Choroid plexus epithelial cell (primary cell): ENCODE results near the gene HSPA4L.

Experiments
- DNase-seq: peaks from one replicate; pipeline ENCODE4 v3.0.0-alpha.2; 2010; ENCODE audit warnings: low read depth
- H3K4me3 ChIP-seq: 2 replicates; pipeline ENCODE4 v1.5.1; 2011; ENCODE audit warnings: low read depth, mild to moderate bottlenecking, control low read depth, low read length, moderate library complexity
- TF ChIP-seq, protein P1 (sequence below): conservative IDR thresholded peaks from 2 replicates; pipeline ENCODE4 v1.5.1; 2011; ENCODE audit warnings: low read depth, mild to moderate bottlenecking, control low read depth, inconsistent platforms, low read length, moderate library complexity

HSPA4L gene

GRCh38 chr4:127783026-127783769 lies 1.1 kb downstream of the HSPA4L start:
- peak overlapping the region; percentile 77 for H3K4me3 ChIP-seq
- peak; percentile 62 for DNase-seq
- TF ChIP-seq, protein P1, sequence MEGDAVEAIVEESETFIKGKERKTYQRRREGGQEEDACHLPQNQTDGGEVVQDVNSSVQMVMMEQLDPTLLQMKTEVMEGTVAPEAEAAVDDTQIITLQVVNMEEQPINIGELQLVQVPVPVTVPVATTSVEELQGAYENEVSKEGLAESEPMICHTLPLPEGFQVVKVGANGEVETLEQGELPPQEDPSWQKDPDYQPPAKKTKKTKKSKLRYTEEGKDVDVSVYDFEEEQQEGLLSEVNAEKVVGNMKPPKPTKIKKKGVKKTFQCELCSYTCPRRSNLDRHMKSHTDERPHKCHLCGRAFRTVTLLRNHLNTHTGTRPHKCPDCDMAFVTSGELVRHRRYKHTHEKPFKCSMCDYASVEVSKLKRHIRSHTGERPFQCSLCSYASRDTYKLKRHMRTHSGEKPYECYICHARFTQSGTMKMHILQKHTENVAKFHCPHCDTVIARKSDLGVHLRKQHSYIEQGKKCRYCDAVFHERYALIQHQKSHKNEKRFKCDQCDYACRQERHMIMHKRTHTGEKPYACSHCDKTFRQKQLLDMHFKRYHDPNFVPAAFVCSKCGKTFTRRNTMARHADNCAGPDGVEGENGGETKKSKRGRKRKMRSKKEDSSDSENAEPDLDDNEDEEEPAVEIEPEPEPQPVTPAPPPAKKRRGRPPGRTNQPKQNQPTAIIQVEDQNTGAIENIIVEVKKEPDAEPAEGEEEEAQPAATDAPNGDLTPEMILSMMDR, result no peak

DNA sequence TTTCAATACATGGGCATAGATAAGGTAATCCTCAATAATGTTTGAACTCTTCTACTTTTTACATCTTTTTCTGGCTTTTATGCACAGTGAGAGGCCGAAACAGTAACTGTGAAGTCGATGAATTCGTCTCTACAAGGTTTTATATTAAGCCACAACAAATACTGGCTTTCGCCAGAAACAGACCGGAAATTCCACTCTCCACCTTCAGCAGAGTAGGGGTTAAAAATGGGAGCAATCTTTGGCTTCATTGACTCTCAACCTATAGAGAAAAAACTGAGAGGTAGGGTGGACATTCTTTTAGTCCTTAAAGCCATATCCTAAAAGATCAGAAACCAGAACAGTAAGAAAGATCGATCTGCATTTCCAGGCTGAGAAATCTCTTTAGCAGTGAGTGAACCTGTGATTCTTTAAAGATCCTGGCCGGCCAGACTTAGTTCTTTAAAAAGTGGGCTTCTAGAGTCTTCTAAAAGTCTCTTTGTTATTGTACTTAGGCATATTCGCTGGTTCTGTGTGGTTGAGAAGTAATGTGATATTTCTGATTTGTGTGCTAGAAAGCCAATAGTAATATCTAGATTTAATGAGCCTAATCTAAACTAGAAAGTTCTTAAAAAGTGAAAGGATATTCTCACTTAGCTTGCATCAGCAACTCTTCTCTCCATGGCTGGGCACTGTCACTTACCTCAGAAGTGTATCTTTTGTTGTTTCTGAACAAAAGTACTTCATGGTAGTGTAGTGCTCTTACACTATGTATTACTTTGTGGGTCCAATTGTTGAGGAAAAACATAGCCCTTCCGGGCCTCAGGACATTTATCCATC lies 2.0 kb downstream of the HSPA4L start:
- TF ChIP-seq, protein P1, result no peak
- H3K4me3 ChIP-seq, result no peak overlapping the region
- no peak for DNase-seq

- peak; percentile 9 for DNase-seq
- TF ChIP-seq, protein P1, result peak; percentile 41
Observed at GRCh38 chr4:127788517-127788916, 6.4 kb downstream of the HSPA4L start.

DNA sequence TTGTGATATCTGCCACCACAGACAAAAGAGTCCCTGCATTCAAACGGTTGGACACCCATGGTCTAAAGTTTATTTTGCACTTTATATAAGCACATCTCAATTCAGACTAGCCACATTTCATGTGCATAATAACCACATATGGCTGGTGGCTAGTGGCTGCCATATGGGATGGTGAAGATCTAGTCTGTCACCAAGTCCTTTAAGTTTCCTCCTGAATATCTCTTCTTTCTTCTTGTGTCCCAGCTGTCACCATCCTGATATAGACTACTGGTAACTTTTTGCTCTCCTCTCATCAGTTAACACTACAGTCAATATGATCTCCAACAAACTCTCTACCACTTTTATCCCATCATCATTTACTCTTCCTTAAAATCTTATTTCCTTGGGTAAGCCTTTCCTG lies 9.3 kb downstream of the HSPA4L start:
- TF ChIP-seq, protein P1, result no peak
- DNase-seq, result no peak
- no peak overlapping the region for H3K4me3 ChIP-seq

More at GRCh38 chr4:127788517-127788916, 6.4 kb downstream of the HSPA4L start:
- no peak overlapping the region for H3K4me3 ChIP-seq

DNA sequence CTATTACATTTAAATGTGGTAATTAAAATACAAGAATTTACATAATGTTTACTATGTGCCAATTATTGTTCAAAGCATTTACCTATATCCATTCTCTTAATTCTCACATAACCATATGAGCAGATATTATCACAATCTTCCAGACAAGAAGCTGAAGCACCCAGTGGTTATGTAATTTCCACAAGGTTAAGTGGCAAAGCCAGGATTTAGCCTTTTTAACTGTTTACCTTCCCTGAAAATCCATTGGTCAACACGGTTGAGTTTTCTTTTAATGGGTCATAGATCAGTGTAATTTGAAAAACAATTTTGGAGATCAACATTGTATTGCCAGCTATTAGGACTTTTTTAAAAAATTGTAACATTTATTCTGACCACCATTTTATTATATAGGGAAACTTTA lies 11.4 kb downstream of the HSPA4L start:
- H3K4me3 ChIP-seq, result no peak overlapping the region
- TF ChIP-seq, protein P1, result no peak
- no peak for DNase-seq

DNA sequence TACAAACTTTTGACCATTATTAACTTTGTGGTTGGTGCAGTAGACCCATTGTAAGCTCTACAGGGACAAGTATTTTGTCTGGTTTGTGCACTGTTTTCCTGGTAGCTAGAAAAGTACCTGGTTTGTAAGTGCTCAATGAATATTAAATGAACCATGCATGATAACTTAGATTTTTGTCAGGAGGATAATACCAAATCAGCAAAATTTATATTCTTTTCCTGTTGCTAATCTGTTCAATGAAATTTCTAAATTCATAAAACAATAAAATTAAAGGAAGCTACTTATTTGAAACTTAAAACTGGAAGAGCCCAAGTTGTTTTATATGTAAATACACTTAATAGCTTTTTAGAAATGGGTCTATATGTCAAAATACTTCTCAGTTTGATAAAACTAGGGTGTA lies 17.6 kb downstream of the HSPA4L start:
- H3K4me3 ChIP-seq, result no peak overlapping the region
- TF ChIP-seq, protein P1, result no peak
- DNase-seq, result no peak
